Stimulated activated CD8-positive, alpha-beta memory T cell treated with anti-CD3 and anti-CD28 coated beads, Interleukin-12 subunit alpha, Interleukin-12 subunit beta, amount 100 ng/mL, for 1 hour (primary cell): ENCODE measurements around the gene CFB.

Source experiments
- DNase-seq: peaks from one replicate; pipeline ENCODE4 v3.0.0-alpha.2; 2020; ENCODE audit warnings: low read depth

Gene CFB

DNA sequence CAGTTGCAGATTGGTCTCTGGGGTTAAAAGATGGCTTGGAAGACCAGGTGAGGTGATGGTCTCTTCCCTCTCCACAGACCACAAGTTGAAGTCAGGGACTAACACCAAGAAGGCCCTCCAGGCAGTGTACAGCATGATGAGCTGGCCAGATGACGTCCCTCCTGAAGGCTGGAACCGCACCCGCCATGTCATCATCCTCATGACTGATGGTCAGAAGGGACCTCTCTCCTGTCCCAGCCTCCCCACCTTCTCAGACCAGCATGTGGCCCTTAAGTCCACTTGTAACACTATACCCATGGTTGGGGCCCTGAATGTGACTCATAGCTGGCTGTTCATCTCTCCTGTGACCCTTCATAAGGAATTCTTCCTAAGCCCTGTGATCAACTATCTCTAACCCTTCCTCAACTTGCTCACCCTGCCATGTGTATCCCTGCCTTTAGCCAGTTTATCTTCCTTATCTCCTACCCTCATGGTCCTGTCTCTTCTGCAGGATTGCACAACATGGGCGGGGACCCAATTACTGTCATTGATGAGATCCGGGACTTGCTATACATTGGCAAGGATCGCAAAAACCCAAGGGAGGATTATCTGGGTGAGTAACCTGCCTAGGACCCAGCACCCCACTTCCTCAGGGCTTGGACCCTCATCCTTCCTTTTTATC lies 3.0 kb downstream of the CFB start:
- DNase-seq: no peak

DNA sequence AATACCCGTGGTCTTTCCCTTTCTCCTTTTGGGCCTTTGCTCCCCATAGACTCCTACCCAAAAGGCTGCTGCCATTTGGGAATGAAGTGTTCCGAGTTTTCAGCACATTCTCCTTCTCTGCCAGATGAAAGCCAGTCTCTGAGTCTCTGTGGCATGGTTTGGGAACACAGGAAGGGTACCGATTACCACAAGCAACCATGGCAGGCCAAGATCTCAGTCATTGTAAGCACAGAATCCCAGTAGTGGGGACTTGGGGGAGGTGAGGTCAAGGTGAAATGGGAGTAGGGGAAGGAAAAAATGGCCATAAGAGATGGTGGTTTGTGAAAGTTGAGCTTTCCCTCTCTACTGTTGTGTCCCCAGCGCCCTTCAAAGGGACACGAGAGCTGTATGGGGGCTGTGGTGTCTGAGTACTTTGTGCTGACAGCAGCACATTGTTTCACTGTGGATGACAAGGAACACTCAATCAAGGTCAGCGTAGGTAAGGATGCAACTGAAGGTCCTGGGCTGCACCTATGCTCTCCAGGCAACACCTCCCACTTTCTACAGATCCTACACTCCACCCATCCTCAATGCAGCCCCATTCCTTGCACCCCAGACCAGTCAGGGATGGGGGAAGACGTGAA lies 4.1 kb downstream of the CFB start:
- DNase-seq: no peak

DNA sequence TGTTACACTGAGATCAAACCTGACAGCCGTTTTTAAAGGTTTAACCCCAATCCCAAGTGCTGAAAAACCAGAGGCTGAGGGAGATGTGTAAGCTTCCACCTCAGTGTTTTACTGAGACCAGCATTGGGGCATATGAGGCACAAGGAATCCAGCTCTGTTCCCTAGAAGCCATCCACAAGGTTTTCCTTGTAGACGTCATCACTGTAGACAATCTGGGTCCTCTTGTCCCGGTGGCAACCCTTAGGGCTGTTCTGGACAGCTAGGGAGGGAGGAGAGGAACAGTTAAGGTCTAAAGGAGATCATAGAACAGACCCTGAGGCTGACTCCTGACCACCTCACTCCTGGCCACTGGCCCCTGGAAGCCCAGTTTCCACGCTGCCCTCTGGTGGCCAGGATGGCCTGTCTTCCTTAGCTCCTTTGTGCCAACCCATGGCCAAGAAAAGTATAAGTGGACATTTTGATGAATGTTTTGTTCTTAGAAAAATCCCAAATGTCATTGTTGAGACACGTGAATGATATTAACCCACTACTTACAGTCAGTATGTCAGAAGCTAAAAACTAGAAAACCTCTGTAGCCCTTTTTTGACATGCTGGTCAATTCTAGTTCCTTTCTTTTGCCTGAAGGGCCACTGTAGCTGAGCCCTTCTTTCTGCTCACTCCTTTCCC lies 6.4 kb downstream of the CFB start:
- no peak for DNase-seq

DNA sequence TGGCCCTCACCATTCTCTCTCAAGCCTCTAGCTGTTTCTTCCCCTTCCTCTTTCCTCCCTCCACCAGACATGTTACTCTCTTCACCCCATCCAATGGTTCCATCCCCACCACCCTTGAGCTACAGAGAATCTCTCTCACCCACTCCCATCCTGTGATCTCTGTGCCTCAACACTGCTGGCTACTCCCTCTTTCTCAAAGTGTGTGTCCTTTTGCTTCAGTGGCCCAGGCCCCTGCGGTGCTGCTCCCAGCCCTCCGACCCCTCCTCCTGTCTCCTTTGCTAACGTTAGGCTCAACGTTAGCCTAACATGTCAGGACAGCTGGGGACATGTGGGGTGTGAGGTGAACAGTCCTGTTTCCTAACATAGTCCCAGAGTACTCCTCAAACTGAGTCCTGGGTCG lies 7.0 kb downstream of the CFB start:
- no peak for DNase-seq

DNA sequence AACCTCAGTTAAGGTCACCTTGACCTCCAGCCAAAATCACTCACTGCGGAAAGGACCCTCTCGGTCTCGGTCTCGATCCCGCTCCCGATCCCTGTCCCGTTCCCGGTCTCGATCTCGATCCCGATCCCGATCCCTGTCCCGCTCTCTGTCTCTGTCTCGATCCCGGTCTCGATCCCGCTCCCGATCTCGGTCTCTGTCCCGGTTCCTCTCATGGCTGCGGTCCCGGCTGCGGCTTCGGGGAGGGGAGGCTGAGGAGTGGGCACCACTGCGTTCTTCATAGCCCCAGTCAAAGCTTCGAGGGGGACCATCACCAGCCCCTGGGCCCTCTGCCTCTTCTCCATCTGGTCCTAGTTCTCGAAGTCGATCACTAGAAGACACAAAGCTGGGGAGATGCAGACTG lies 8.6 kb downstream of the CFB start:
- DNase-seq: no peak

DNA sequence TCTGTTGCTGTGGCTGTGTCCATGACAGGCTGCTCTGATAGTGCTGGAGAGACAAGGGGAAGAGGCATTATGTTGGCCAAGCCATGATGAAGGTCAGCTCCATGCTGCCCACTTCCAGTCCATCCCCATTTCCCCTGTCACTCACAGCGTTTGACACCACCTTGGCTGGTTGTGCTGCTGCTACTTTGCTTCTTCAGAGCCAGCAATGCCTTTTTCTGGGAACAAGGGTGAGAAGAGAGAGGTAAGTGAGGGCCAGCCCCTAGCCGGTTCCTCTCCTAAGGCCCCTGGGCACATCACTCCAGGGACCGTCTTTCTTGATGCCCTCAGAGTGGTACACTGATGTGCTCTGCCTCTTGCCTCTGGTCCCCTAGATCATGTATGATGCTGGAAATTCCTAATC lies 10.9 kb downstream of the CFB start:
- no peak for DNase-seq

DNA sequence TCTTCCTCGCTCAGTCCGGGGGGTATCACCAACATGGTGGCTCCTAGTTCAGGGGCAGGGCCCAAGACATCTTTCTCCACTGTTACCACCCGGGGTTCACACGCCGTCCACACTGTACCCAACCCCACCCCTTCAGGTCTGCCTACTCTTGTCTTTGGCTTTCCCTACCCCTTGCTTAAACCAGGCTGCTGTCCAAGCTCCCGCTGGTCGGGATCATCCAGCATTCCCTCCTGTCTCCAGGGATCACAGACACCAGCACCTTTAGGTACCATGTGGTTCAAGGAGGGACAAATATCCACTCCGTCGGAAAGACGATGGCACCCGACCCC lies 12.5 kb downstream of the CFB start:
- no peak for DNase-seq

DNA sequence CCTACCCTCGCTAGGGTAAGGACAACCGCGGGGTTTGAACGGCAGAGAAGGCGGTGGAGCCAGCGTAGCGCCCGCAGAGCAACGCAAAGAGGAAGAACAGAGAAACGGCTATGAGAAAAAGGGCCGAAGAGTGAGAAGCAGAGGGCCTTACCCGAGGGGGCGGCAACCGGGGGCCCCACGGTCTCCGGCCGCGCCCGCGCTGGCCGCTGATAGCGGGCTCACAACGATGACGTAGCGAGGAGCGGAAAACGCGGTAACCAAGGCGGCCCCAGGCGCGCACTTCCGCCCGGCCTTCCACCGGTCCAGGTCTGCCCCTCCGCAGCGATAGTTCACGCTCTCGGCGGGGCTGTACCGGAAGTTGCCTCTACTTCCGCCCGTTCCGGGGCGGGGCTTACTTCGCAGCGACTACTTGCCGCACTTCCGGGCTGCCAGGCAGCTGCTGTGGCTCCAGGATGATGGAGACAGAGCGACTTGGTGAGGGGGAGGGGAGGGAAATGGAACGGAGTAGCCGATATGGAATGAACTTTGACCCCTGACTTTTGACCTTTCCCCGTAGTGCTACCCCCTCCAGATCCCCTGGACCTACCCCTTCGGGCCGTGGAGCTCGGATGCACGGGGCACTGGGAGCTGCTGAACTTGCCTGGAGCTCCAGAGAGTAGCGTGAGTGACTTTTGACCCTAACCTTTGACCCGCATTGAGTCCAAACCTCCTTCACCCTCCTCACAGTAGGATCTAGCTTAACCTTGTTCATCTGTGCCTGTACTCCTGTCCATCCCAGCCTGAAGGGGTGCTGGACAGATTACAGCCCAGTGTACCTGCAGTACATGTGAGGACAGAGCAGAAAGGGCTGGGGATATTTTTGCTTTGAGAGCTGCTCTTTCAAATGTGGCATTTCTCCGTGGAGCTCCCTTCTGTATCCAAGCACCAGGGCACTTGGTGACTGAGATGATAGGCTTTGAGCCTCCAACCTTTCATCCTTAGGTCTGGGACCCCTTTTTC lies 13.1 kb downstream of the CFB start, which contains the start of the genes NELFE and SKIC2:
Gene NELFE, minus strand, starts transcription at position 231 of the 999 bp plus-strand sequence. CDS start 525 bp downstream, outside the sequence.
Gene SKIC2, plus strand, starts transcription at position 435 of the 999 bp plus-strand sequence. Its CDS starts 18 bp downstream, at position 453.
- DNase-seq: peak; percentile 99

DNA sequence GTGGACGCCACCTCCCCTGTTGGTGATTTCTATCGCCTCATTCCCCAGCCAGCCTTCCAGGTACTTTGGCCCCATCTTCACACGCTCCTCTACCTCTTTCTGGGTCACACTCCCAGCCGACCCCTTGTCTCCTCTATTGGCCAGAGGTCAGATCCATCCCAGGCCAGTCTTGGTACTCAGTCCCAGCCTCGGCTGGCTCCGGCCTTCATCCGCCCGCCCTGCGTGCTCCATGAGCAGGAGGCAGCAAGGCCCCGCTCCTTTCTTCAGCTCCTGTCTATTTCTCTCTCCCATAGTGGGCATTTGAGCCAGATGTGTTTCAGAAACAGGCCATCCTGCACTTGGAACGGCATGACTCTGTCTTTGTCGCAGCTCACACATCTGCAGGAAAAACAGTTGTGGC lies 15.7 kb downstream of the CFB start:
- no peak for DNase-seq

DNA sequence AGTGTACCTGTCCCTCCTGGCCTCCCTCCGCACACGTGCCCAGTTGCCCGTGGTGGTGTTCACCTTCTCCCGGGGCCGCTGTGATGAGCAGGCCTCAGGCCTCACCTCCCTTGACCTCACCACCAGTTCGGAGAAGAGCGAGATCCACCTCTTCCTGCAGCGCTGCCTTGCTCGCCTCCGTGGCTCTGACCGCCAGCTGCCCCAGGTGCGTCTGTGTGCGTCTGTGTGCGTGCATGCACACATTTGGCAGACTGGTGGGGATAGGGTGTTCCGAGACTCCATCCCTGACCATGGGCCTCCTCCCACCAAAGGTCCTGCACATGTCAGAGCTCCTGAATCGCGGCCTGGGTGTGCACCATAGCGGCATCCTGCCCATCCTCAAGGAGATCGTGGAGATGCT lies 18.0 kb downstream of the CFB start:
- no peak for DNase-seq

DNA sequence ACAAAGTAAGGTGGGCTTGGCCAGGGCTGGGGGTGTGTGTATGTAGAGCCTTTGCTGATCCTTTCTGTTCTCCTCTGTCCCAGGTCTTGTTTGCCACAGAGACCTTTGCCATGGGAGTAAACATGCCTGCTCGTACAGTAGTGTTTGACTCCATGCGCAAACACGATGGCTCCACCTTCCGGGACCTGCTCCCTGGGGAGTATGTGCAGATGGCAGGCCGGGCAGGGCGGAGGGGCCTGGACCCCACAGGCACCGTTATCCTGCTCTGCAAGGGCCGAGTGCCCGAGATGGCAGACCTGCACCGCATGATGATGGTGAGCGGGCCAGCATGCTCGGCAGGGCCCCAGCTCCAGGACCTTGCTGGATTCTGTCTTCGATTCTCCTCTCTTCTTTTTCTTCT lies 19.8 kb downstream of the CFB start:
- no peak for DNase-seq

DNA sequence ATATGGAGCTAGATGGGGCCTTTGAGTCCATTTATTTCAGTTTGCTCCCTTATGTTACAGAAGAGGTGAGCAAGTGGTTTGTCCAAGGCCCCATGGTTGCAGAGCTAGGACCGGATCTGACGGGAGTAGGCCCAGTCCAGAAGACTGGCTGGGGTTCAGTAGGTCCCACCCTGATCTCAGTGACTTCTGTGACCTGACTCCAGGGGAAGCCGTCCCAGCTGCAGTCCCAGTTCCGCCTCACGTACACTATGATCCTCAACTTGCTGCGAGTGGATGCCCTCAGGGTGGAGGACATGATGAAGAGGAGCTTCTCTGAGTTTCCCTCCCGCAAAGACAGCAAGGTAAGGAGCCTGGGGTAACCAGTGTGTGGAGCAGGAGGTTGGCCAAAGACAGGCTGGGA lies 20.6 kb downstream of the CFB start:
- no peak for DNase-seq

DNA sequence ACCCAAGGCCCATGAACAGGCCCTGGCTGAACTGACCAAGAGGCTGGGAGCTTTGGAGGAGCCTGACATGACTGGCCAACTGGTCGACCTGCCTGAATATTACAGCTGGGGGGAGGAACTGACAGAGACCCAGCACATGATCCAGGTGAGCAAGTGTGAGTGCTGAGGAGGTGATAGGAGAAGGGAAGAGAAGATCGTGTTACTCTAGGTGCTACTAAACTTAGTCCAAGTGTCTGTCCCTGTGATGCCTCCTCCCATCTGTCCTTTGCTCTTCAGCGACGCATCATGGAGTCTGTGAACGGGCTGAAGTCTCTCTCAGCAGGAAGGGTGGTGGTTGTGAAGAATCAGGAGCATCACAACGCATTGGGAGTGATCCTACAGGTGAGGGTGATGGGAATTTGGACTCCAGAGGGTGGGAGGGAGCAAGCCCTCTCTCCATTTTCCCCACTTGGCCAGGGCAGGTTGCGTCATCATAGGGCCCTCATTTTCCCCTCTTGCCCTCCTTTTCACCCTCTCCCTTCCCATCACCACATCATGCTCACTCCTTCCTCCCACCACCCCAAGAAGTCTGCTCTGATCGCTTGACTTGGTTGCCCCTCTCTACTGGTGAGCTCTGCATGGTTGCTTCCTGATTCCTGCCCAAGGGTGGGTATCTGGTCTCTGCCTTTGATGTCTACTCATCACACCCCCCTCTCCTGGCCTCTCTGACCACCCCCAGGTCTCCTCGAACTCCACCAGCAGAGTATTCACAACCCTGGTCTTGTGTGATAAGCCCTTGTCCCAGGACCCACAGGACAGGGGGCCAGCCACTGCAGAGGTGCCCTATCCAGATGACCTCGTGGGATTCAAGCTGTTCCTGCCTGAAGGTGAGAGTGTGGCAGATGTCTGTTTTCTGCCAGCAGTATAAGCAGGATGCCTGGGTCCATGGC lies 21.4 kb downstream of the CFB start:
- no peak for DNase-seq

DNA sequence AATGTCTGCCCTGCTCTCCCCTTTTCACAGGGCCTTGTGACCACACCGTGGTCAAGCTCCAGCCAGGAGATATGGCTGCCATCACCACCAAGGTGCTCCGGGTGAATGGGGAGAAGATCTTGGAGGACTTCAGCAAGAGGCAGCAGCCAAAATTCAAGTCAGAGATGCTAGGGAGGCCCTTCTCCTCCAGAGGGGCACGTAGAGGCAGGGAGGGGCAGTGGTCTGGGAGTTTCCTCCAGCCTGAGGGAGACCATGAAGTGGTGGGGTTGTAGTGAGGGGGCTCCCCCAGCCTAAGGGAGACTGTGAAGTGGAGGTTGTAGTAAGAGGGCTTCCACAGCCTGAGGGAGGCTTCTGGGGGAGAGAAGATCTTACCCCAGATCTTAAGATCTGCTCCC lies 22.0 kb downstream of the CFB start:
- DNase-seq: no peak

DNA sequence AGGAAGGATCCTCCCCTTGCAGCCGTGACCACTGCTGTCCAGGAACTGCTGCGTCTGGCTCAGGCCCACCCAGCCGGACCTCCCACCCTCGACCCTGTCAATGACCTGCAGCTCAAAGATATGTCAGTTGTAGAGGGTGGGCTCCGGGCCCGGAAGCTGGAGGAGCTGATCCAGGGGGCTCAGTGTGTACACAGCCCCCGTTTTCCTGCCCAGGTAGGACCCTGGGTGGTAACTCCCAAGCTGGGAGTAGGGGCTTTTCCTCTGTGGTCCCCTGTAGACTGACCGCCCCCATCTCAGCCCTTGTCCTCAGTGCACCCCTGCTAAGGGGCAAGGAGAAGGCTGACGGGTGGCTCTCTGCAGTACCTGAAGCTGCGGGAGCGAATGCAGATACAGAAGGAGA lies 22.4 kb downstream of the CFB start:
- DNase-seq: no peak

DNA sequence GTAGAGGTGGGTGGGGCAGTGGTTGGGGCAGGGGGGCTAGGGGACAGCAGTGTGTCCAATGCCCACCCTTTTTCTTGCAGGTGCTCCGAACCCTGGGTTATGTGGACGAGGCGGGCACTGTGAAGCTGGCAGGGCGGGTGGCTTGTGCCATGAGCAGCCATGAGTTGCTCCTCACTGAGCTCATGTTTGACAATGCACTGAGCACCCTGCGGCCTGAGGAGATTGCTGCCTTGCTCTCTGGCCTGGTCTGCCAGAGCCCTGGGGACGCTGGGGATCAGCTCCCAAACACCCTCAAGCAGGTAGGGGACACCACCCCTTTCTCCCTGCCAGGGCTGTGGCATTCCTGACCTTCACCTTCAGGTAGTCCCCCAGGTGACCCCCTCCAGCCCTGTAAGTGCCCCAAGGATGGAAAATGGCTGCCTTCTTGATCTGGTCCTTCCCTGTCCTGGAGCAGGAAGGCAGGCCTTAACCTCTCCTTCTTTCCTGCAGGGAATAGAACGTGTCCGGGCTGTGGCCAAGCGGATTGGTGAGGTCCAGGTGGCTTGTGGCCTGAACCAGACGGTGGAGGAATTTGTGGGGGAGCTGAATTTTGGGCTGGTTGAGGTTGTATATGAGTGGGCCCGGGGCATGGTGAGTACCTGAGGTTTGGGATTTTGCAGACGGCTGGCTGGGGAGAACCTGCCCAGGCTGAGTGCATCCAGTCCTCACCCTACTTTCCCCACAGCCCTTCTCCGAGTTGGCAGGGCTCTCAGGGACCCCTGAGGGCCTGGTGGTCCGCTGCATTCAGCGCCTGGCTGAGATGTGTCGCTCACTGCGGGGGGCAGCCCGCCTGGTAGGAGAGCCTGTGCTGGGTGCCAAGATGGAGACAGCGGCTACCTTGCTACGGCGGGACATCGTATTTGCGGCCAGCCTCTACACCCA lies 23.2 kb downstream of the CFB start:
- DNase-seq: no peak

DNA sequence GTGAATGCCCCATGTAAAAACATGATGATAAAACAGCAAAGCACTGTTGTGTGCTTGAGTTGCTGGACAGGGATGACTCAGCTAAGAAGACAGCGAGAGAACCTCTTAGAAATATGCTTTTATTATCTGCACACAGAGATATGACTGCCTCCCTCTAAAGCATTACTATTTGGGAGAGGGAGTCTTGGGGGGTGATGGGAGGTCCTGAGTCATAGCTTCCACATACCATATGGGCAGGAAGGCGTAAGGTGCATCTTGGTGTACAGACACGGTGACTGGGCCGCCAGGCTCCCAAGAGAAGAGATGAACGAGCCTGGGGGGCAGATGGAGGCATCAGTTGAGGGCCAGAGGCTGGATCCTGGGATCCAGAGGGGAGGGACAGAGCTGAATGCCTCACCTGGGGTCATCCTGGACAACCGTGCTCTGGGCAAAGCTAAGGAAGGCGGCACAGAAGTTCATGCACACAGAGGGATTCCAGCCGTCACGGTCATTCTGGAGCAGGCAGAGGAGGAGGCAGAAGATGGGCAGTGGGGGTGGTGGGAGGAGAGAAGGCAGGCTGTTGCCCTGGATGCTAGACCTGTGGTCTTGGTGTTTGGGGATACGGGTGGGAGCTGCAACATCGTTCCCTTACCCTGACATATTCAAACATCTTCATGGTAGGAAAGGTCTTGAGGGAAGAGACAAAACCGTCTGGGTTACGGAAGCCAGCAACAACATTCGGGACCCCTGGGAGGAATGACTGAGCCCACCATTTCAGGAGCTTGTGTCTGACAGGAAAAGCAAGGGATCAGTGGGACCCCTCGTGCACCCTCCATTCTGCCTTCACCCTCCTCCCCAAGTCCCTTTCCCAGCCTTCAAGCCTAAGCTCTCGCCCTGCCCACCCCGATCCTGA lies 24.1 kb downstream of the CFB start:
- no peak for DNase-seq

DNA sequence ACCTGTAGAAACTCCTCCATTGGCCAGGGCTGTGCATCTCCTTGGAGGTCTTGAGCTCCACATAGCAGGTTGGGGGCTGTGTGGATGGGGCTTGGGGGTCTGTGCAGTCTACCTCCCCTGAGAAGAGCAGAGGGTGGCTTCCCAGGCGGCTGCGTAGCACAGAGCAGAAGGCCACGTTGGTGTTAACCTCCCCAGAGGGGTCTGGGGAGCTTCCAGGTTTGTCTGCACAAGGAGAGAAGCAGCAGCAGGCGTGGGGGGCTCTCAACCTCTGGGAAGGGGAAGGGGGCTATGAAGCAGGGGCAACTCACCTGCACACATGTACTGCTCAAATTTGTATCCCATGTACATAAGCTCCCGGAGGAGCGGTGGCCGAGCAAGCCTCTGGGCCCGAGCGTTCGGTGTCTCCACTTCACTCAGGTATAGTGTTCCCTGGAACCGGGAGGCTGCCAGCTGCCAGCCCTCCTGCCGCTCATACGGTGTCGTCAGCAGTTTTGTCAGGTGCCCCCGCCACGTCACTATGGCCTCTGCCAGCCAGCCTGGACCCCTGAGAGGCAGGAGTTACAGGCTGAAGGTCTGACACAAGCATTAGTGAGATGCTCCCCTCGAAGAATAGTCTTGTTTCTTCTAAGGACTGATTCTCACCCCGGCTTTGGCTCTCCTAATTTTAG lies 24.8 kb downstream of the CFB start:
- no peak for DNase-seq
